ENCODE results near the gene MTOR. TPM values are rescaled to one million over a fixed set of nuclear protein-coding genes. Genes with fewer than 3 reads are reported as not detected.

The MTOR gene
- total RNA-seq, 4 donors from 2014 or later = 32.9 to 43.7 (median 39.3) TPM

- Histone ChIP-seq H3K4me1 (peaks cover 7% of the 10 kb centered on the region), H3K9me3 (no peaks in the 10 kb centered on the region), H3K27ac (no peak overlapping the region), H3K36me3 (peaks cover 86% of the 10 kb centered on the region), H3K27me3 (no peaks in the 10 kb centered on the region), H3K4me3 (no peak overlapping the region)
- WGBS = 33% methylated on average over 5 of the region's 5 CpGs
- no peak for DNase-seq (ENCODE audit: low spot score in 2 of 2)
- TF ChIP-seq POLR2AphosphoS5 (IDR thresholded peaks at IDR 0.05) (no peak), EP300 (IDR thresholded peaks at IDR 0.05) (no peak), POLR2A (IDR thresholded peaks at IDR 0.05) (no peak), CTCF (IDR thresholded peaks at IDR 0.05) (no peak)
Observed at GRCh38 chr1:11134251-11134897, 128.0 kb downstream of the MTOR start.

GRCh38 chr1:11132563-11133293 is 129.6 kb downstream of the MTOR start:
- Histone ChIP-seq H3K27me3 (no peaks in the 10 kb centered on the region), H3K4me3 (no peak overlapping the region), H3K9me3 (no peaks in the 10 kb centered on the region), H3K27ac (no peak overlapping the region), H3K4me1 (peaks cover 7% of the 10 kb centered on the region), H3K36me3 (peaks cover 86% of the 10 kb centered on the region)
- TF ChIP-seq CTCF (IDR thresholded peaks at IDR 0.05) (no peak), POLR2AphosphoS5 (IDR thresholded peaks at IDR 0.05) (no peak), EP300 (IDR thresholded peaks at IDR 0.05) (no peak), POLR2A (IDR thresholded peaks at IDR 0.05) (no peak)
- DNase-seq (ENCODE audit: low spot score in 2 of 2) = no peak
- WGBS = 83% methylated on average over 7 of the region's 8 CpGs

GRCh38 chr1:11131816-11132215 is 130.5 kb downstream of the MTOR start:
- H3K9me3 ChIP-seq = no peaks in the 10 kb centered on the region
- peaks cover 7% of the 10 kb centered on the region for H3K4me1 ChIP-seq
- no peak overlapping the region for H3K27ac ChIP-seq
- 70% methylated on average over 3 of the region's 3 CpGs for WGBS
- DNase-seq (ENCODE audit: low spot score in 2 of 2) = no peak
- H3K36me3 ChIP-seq = peaks cover 89% of the 10 kb centered on the region
- TF ChIP-seq POLR2A (IDR thresholded peaks at IDR 0.05) (no peak), CTCF (IDR thresholded peaks at IDR 0.05) (no peak), EP300 (IDR thresholded peaks at IDR 0.05) (no peak), POLR2AphosphoS5 (IDR thresholded peaks at IDR 0.05) (no peak)
- no peak overlapping the region for H3K4me3 ChIP-seq
- no peaks in the 10 kb centered on the region for H3K27me3 ChIP-seq

GRCh38 chr1:11130406-11130805 is 131.9 kb downstream of the MTOR start:
- H3K27me3 ChIP-seq = no peaks in the 10 kb centered on the region
- no peak for DNase-seq (ENCODE audit: low spot score in 2 of 2)
- peaks cover 7% of the 10 kb centered on the region for H3K4me1 ChIP-seq
- no peaks in the 10 kb centered on the region for H3K9me3 ChIP-seq
- 90% methylated on average over 14 of the region's 17 CpGs for WGBS
- peaks cover 92% of the 10 kb centered on the region for H3K36me3 ChIP-seq
- H3K27ac ChIP-seq = no peak overlapping the region
- no peak overlapping the region for H3K4me3 ChIP-seq
- TF ChIP-seq CTCF (IDR thresholded peaks at IDR 0.05) = no peak
- TF ChIP-seq EP300 (IDR thresholded peaks at IDR 0.05) = no peak
- TF ChIP-seq POLR2AphosphoS5 (IDR thresholded peaks at IDR 0.05) = no peak
- TF ChIP-seq POLR2A (IDR thresholded peaks at IDR 0.05) = no peak

GRCh38 chr1:11129649-11130390 is 132.5 kb downstream of the MTOR start:
- H3K36me3 ChIP-seq = peaks cover 94% of the 10 kb centered on the region
- H3K4me1 ChIP-seq = peaks cover 7% of the 10 kb centered on the region
- 93% methylated on average over 15 of the region's 15 CpGs for WGBS
- no peak overlapping the region for H3K4me3 ChIP-seq
- no peaks in the 10 kb centered on the region for H3K27me3 ChIP-seq
- no peak overlapping the region for H3K27ac ChIP-seq
- DNase-seq (ENCODE audit: low spot score in 2 of 2) = no peak
- H3K9me3 ChIP-seq = no peaks in the 10 kb centered on the region
- TF ChIP-seq CTCF (IDR thresholded peaks at IDR 0.05) (no peak), EP300 (IDR thresholded peaks at IDR 0.05) (no peak), POLR2AphosphoS5 (IDR thresholded peaks at IDR 0.05) (no peak), POLR2A (IDR thresholded peaks at IDR 0.05) (no peak)

All from suprapubic skin (tissue), 4 donors.